Measurements from ENCODE around the gene CLCN7.

Gene CLCN7

DNA sequence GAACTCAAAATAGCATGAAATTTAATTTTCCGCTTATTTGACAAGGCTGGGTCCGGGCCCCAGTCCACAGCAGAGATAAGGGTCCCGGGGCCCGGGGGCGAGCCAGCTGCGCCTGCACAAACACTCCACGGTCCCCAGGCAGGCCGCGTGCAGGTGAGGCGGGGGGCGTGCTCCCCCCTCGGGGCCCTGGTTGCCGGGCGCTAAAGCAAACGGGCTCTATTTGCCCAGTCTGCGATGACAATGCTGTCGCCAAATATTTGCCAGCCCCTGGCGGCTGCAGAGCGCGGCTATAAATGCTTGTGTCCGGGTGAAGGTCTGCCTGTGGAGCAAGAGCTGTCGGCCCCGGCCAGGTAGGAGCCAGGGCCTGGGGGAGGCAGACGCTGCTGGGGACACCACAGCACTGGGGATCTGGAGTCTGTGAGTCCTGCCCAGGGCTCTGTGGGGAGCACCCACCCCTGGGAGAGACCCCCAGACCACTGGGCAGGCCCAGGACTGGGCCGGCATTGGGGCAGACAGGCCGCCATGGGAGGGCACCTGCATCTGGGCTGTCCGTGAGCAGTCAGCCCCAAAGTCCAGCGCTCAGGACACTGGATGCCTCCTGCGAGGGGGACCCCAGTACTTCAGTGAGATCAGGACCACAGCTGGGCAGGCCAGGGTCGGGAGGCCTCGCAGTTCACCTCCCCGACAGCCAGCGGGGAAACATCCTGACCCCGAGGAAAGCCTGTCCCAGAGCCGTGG lies 43.9 kb downstream of the CLCN7 start, which contains the start of gene PERCC1:
Gene PERCC1, plus strand, starts transcription at position 320 of the 738 bp plus-strand sequence. CDS start 1,516 bp downstream, outside the sequence.
- DNase-seq (ENCODE audit: low read depth in 2 of 2), result no peak

DNA sequence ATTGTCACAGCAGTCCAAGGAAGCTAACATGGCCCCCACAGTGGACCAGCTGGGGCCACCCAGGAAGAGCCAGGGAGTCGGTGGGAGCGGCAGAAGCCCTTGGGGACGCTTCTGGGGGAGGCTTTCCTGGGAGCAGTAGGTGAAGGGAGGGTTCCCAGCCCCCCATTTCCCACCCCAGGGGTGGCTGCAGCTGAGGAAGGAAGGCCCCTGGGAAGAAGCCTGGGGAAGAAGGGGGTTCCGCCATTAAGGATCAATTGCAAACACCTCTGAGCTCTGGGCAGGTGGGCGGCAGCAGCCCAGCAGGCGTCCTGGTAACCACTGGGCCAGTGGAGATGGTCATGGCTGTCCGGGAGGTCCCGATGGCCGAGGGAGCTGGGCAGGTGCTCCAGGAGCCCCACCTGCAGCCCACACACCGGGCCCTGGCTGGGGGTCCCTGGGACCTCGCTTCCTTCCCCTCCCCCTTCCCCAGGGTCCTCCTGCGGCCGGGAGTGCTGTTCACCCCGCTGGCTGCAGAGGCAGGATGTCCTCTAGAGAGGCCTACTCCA lies 44.5 kb downstream of the CLCN7 start:
- no peak for DNase-seq (ENCODE audit: low read depth in 2 of 2)

DNA sequence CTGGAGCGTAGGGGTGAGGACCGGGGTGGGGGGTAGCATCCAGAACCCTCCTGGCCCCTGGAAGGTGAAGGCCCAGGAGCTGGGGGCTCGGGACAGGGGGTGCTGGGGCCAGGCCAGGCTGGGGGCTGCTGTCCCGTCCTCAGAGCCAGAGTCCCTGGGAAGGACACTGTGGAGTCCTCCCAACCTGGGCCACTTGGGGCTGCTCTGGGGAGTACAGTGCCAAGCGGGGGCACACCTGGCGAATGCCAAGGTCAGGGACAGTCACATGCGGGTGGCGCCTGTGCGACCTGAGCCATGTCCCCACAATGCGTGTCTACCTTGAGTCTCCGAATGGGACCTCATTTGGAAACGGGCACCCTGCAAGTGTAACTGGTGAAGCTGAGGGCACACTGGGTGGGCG lies 45.2 kb downstream of the CLCN7 start:
- no peak for DNase-seq (ENCODE audit: low read depth in 2 of 2)

DNA sequence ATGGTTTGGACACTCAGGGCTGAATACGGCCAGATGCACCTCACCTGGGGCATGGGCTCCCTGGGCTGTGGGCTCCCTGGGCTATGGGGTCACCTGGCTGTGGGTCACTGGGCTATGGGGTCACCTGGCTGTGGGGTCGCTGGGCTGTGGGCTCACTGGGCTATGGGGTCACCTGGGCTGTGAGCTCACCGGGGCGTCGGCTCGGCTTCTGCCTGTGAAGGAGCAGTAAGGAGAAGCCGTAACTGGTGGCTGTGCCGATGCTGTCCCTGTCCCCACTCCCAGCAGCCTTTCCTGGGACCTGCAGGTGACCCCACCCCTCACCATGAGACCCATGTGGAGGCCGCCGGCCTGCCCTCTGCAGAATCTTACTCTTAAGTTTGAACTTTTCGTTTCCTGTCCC lies 45.8 kb downstream of the CLCN7 start:
- no peak for DNase-seq (ENCODE audit: low read depth in 2 of 2)

DNA sequence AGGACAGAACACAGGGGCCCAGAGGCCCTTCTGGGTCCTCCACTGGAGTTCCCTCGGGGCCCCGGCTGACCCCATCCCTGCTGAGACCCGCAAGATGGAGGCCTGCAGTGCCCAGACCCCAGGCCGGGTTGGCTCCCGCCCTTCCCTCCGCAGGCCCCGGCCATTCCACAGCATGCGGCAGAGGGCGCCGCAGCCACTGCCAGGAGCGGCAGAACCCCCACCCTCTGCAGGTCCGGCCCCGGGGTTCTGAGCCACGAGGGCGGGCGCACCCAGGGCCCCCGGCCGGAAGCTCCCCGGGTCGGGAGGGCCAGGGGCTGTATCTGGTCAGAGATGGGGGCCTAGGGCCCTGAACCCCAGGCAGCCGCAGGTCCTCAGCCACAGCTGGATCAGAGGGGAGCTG lies 46.3 kb downstream of the CLCN7 start:
- peak; percentile 40 to 48 for DNase-seq (ENCODE audit: low read depth in 2 of 2)

DNA sequence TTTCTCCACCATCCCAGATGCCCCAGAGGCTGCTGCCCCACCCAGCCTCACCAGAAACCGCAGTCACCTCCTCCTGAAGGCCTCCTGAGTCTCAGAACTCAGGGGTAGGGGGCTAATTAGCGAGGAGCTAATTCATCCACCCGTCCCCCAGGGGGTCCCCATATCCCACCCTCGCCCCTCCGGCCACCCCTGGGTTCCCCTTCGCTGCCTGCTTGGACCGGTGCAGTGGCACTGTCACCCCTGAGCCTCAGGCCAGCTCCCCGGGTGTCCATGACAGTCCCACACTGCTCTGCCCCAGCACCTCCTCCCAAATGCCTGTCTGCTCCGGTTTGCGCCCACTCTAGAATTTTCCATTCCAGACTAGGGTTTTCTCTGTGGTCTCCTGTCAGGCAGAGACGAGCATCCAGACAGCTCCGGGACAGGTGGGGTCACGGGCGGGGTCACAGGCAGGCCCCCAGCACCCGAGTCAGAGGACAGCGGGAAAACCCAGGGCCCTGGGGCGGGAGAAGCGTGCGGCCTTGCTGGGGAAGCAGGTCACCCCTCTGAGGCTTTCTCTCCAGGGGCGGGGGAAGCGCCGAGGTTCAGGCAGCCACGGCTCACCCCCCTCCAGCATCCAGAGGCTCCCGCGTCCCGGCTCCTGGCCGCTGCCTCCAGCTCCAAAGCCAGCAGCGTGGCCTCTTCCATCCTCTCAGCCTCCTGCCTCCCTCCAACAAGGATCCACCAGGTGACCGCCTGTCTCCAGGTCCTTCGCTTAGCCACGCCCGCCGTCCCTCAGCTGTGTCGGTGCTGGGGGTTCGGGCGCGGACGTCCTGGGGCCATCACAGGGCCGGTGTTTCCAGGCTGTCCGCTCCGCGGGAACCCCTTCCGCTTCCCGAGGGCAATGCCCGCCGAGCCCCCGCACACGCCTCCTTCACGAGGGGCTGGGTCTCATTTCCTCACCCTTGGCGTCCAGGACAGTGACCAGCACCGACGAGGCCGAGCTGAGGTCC lies 47.1 kb downstream of the CLCN7 start:
- no peak for DNase-seq (ENCODE audit: low read depth in 2 of 2)

DNA sequence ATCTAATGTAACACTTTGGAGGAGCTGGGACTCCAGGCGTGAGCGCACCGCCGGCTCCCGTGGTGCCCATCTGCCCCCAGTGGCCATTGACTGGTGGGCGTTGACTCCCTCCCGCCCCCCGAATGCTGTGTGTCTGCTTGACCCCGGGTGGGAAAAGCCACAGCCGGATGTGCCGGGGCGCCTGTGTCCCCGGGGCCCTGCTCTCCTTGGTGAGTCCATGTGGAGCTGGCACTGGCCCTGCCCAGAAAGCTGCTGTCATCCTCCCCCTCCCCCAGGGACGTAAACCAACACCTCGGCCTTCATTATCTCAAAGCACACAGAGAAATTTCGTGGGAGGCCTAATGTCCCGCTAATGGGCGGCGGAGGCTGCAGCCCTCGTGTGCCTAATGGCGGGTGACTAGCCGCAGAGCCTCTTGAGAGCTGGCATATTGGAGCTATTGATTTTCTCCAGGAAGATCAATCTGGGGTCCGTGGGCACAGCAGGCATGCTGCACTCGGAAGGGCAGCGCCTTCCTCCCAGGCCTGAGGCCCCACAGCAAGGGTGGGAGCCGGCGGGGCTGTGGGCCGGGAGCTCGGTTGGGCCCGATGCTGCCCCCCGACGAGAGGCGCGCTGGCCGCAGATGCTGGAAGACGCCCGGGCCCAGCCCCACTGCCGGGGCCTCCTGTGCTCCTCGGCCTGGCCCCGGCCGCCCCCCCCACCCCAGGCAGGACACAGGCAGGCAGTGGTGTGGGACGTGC lies 47.9 kb downstream of the CLCN7 start:
- DNase-seq (ENCODE audit: low read depth in 2 of 2), result no peak

DNA sequence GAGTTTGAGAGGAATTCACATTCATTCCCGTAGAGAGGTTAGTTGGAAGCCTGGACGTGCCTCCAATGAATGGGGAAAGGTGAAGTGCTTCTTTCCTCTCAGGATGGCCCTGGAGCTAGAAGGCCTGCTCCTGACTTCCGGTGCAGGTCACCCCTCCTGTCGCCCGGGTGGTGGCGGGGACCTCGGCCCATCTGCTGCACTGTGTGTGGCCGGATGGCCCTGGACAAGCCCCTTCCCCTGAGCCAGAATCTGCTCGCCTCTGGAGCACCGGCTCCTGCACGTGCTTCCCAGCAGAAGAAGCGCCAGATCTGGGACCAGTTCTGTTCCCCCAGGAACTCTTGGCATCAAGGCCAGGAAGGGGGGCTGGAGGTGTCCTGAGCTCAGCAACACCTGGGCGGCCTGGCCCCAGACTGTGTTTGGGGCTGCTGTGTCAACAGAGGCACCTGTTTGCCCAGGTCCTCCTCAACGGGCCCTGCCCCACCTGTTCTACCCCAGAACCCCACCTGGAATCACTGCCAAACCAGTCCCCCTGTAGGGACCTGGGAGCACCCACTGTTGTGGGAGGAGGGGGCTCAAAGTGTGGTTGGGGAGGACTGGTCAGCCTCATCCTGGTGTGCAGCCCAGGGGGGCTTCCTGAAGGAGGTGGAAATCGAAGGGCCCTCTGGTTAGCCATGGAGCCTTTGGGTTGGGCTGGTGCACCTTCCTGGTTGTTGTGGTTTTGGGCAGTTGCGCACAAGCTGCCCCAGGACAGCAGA lies 49.0 kb downstream of the CLCN7 start:
- no peak for DNase-seq (ENCODE audit: low read depth in 2 of 2)

DNA sequence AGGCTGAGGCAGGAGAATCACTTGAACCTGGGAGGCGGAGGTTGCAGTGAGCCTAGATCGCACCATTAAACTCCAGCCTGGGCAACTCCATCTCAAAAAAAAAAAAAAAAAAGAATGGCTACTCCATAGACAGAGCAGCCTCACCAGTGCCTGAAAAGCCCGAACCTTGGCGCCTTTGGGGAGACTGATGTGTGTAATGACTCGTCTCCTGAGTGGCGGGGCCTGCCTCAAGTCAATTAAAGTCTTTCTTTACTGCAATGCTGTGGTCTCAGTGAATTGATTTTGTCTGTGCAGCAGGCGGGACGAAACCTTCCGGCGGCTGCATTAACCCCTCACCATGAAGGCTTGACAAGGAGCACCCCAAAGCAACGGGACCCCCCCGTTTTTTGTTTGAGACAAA lies 50.8 kb downstream of the CLCN7 start:
- DNase-seq (ENCODE audit: low read depth in 2 of 2), result no peak

DNA sequence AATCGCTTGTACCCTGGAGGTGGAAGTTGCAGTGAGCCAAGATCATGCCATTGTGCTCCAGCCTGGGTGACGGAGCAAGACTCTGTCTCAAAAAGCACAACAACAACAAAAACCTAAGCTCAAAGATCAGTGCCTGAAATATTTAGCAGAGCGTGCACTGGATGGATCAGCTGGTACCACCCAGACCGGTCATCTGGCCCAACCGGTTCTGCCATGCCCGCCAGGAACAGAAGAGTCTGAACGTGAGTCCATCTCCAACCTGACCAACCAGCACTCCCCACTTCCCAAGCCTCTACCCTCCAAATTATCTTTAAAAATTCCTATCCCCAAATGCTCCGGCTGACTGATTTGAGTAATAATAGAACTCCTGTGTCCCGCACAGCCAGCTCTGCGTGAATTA lies 52.8 kb downstream of the CLCN7 start:
- no peak for DNase-seq (ENCODE audit: low read depth in 2 of 2)

DNA sequence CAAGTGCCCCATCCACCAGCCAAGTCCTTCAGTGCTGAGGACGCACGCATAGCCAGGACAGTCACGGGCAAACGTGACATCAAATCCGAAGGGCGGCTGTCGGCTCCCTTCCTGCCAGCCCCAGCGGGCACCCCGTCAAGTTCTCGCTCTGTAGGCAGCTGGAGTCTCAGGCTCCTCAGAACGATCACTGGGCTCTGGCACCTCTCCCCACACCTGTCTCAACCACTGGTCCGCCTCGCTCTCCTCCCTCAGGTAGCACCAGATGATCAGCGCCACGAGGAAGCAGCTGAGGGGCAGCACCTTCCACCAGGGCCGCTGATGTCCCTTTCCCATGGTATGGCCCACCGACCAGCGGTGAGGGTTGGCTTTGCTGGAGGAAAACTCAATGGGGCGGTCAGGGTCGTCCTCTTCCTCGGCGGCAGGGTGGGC lies 54.7 kb downstream of the CLCN7 start:
- no peak for DNase-seq (ENCODE audit: low read depth in 2 of 2)

DNA sequence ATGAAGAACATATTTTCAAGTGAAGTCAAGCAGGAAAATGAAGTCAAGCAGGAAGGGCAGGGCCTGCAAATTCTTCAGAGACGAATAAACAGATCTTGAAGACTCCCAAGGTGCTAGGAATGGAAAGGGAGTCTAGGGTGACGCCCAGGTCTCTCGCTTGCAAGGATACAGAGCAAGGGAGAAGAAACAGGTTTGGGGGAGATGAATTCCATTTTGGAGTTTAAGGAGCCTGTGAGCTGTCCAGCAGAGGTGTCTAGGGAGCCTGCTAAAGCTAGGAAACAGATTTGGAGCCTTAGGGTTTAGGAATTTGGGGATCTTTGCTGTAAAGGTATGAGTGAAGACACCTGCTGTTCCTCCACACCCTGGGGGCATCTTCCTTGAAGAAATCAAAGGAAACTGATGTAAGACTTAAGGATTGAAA lies 58.3 kb downstream of the CLCN7 start:
- DNase-seq (ENCODE audit: low read depth in 2 of 2), result no peak

DNA sequence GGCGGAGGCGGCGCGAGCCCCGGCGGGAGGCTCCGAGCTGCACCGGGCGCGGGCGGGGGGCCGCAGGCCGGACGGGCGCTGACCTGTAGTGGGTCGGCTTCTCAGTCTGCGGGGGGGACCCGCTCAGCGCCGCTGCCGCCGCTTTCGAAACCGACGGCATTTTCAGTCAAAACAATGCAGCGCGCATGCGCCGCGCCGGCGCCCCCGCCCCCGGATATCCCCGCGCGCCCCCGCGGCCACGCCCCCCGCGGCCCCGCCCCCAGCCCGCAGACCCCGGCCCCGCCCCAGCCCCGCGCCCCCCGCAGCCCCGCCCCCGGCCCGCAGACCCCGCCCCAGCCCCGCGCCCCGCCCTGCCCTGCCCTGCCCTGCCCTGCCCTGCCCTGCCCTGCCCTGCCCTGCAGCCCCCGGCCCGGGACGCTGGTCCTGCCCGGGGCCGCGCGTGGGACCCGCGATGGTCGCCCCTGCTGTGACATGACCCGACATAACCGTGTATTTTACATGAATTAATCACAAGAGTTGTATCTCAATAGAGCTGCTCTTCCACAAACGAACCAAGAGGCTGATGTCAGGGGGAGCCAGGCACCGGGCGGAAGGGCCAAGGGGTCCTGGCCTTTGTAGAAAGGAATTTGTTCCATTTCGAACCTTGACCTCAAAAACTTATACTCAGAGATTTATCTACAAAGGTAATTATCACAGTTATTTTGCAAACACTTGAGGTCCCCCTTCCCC lies 60.1 kb downstream of the CLCN7 start, which contains the start of gene UNKL:
Gene UNKL, minus strand, starts transcription at position 173 of the 729 bp plus-strand sequence. Its CDS starts 13 bp downstream, at position 160.
- peak; percentile 73 to 80 for DNase-seq (ENCODE audit: low read depth in 2 of 2)

DNA sequence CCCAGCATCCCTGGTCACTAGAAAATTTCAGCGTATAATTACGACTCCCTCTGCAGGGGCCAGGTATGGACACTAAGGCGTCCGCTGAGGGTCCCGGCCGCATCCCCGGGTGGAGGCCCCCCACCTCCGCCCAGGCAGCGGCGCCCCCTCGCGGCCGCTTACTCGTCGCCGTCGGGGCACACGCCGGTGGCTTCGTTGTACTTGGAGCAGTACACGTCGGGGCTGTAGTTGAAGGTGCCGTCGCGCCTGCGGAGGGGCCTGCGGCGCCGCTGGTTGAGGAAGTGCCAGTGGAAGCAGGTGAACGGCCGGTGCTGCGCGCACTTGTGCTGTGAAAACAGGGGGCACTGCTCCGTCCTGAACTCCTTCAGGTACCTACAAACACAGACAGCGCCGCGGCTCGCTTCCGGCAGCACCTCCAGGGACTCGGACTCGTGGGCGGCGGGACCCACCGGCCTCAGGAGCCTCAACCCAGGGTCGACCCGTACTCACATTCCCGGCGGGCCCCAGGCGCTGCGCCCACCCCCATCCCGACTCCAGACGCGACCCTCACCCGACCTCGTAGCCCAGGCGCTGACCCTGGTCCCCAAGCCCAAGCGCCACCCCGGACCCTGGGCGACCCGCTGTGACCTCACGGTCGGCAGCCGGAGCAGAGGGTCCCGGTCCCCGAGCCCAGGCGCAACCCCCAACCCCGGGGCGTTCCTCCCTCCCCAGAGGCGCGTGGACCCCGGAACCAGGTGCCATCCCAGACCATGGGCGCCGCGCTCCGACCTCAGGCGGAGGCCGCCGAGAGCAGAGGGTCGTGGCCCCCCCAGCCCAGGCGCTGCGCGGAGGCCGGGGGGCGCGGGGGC lies 60.9 kb downstream of the CLCN7 start:
- DNase-seq (ENCODE audit: low read depth in 2 of 2), result peak; percentile 54 to 59

DNA sequence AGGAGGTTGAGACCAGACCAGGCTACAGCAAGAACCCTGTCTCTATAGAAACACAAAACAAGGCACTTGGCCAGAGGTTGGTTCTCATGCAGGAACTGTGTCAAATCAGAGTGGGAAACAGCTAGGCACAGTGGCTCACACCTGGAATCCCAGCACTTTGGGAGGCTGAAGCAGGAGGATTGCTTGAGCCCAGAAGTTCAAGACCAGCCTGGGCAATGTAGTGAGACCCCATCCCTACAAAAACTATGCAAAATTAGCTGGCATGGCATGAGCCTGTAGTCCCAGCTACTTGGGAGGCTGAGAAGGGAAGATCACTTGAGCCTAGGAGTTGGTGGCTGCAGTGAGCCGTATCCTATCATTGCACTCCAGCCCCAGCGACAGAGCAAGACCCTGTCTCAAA lies 62.0 kb downstream of the CLCN7 start:
- DNase-seq (ENCODE audit: low read depth in 2 of 2), result no peak

DNA sequence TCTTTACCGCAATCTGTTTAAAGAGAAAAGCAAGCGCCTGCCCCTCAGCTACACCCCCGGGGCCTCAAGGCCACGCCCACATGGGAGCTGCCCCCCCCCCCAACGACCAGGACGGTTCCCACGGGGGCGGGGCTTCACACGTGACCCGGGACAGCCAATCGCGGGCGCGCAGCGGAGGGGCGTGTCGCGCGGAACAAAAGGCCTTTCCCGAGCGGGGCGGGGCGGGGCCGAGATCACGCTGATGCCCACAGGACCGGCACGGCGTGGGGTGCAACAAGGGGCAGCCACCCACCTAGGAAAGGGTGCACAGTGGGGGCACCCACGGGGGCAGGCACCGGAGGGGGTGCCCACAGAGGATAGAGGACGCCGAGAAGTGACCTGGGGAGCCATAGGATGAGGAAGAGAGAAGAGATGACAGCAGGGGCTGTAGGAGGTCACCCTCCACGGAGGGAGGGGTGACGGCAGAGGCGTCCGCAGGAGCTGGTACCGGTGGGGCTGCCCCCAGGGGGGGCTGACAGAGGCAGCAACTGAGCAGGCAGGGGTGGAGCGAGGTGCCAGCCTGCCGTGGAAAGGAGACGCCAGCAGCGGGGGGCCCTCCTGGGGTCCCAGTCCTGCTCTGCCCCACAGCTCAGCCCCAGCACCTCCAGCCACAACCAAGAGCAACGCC lies 66.5 kb downstream of the CLCN7 start:
- DNase-seq (ENCODE audit: low read depth in 2 of 2), result peak; percentile 97 to 98

DNA sequence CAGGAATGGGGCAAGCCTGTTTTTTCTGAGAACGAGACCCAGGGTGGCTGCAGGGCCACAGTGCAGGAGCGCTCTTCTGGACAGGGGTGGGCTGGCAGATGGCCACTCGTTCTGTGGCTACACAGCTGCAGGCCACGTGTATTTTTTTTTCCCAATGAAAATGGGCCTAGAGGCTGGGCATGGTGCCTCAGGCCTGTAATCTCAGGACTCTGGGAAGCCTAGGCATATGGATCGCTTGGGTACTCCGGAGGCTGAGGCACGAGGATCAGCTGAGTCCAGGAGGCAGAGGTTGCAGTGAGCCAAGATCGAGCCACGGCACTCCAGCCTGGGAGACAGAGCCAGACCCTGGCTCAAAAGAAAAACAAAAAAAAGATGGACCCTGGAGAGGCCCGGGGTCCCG lies 67.1 kb downstream of the CLCN7 start:
- DNase-seq (ENCODE audit: low read depth in 2 of 2), result no peak

DNA sequence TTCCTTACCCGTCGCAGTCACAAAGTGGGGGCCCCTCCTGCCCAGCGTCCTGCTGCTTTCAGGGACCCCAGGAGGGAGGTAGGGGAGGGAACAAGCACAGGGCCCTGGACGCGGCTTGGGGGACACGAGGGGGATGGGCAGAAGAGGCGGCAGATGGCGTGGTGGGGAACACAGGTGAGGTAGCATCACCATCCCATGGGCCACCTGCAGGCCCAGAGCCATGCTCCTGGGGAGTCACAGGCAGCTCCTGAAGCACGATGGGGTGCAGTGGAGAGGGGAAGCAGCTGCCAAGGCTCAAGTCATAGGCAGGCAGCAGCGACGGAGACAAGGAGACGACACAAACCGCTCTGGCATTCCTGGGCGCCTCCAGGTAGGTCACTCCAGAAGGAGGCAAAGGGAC lies 71.1 kb downstream of the CLCN7 start:
- no peak for DNase-seq (ENCODE audit: low read depth in 2 of 2)

DNA sequence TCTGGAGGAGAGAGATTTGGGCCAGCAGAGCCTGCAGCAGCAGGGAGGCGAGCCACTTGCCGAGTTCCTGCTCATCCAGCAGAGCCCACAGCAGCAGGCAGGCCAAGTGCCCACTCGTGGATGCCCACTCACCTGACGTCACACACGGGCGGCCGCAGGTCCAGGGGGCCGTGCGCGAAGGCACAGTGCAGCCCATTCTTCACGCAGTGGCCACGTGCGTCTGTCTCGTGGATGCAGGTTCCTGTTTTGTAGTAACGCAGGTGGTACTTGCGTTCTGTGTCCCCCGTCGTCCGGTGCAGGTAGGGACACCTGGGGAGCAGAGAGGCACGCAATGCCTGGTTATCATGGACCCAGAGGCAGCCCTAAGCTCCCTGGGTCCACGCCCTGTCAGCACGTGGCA lies 71.8 kb downstream of the CLCN7 start:
- no peak for DNase-seq (ENCODE audit: low read depth in 2 of 2)
